ENCODE data around the gene CRKL.
"Not testable (repeated sequence)": the region's sequence is repeated elsewhere in the genome, so short reads cannot be mapped to it uniquely, and the experiment has no call there.

The CRKL gene

GRCh38 chr22:20933910-20934309 lies 16.7 kb downstream of the CRKL start:
- Histone ChIP-seq H4K20me1 (ENCODE audit: insufficient read depth, low read length) (peaks cover 91% of the 10 kb centered on the region), H3K79me2 (ENCODE audit: low read length) (peaks cover 100% of the 10 kb centered on the region), H3K27me3 (ENCODE audit: low read depth, low read length) (no peaks in the 10 kb centered on the region), H2AFZ (ENCODE audit: low read depth, low read length) (no peak overlapping the region), H3K9ac (ENCODE audit: low read length) (no peak overlapping the region), H3K4me1 (ENCODE audit: low read length) (peaks cover 15% of the 10 kb centered on the region), H3K36me3 (replicated peaks; ENCODE audit: low read depth, low read length) (peaks cover 38% of the 10 kb centered on the region), H3K4me2 (ENCODE audit: low read length) (no peak overlapping the region), H3K4me3 (ENCODE audit: low read length) (no peak overlapping the region), H3K9me3 (ENCODE audit: insufficient read depth, low read length) (no peaks in the 10 kb centered on the region), H3K27ac (ENCODE audit: low read length) (no peak overlapping the region)
- TF ChIP-seq CTCF (IDR thresholded peaks at IDR 0.05; ENCODE audit: low read depth, low read length) (no peak), EZH2phosphoT487 (IDR thresholded peaks at IDR 0.05; ENCODE audit: low read depth) (no peak)

- not testable (repeated sequence) for H3K4me2 ChIP-seq (ENCODE audit: low read length); H3K4me3 ChIP-seq (ENCODE audit: low read length); H3K9ac ChIP-seq (ENCODE audit: low read length); H3K27ac ChIP-seq (ENCODE audit: low read length); H2AFZ ChIP-seq (ENCODE audit: low read depth, low read length); H3K9me3 ChIP-seq (ENCODE audit: insufficient read depth, low read length); H3K27me3 ChIP-seq (ENCODE audit: low read depth, low read length)
- Histone ChIP-seq H3K36me3 (replicated peaks; ENCODE audit: low read depth, low read length) (peaks cover 33% of the 10 kb centered on the region), H4K20me1 (ENCODE audit: insufficient read depth, low read length) (peaks cover 94% of the 10 kb centered on the region), H3K4me1 (ENCODE audit: low read length) (peaks cover 15% of the 10 kb centered on the region), H3K79me2 (ENCODE audit: low read length) (peaks cover 100% of the 10 kb centered on the region)
Observed at GRCh38 chr22:20935049-20935448, 17.8 kb downstream of the CRKL start.

- Histone ChIP-seq H3K36me3 (replicated peaks; ENCODE audit: low read depth, low read length) (peaks cover 34% of the 10 kb centered on the region), H4K20me1 (ENCODE audit: insufficient read depth, low read length) (peaks cover 95% of the 10 kb centered on the region), H3K79me2 (ENCODE audit: low read length) (peaks cover 100% of the 10 kb centered on the region), H3K4me1 (ENCODE audit: low read length) (peaks cover 15% of the 10 kb centered on the region)
- H2AFZ ChIP-seq (ENCODE audit: low read depth, low read length); H3K27me3 ChIP-seq (ENCODE audit: low read depth, low read length); H3K4me3 ChIP-seq (ENCODE audit: low read length); H3K9ac ChIP-seq (ENCODE audit: low read length); H3K9me3 ChIP-seq (ENCODE audit: insufficient read depth, low read length); H3K27ac ChIP-seq (ENCODE audit: low read length); H3K4me2 ChIP-seq (ENCODE audit: low read length): not testable (repeated sequence)
Observed at GRCh38 chr22:20935780-20936539, 18.8 kb downstream of the CRKL start.

GRCh38 chr22:20937031-20937793 lies 20.0 kb downstream of the CRKL start:
- Histone ChIP-seq H3K4me3 (ENCODE audit: low read length) (no peak overlapping the region), H3K27ac (ENCODE audit: low read length) (no peak overlapping the region), H3K27me3 (ENCODE audit: low read depth, low read length) (no peaks in the 10 kb centered on the region), H3K36me3 (replicated peaks; ENCODE audit: low read depth, low read length) (peaks cover 41% of the 10 kb centered on the region), H4K20me1 (ENCODE audit: insufficient read depth, low read length) (peaks cover 95% of the 10 kb centered on the region), H3K79me2 (ENCODE audit: low read length) (peaks cover 100% of the 10 kb centered on the region), H3K4me1 (ENCODE audit: low read length) (peaks cover 24% of the 10 kb centered on the region), H3K9ac (ENCODE audit: low read length) (no peak overlapping the region), H3K9me3 (ENCODE audit: insufficient read depth, low read length) (no peaks in the 10 kb centered on the region), H2AFZ (ENCODE audit: low read depth, low read length) (no peak overlapping the region), H3K4me2 (ENCODE audit: low read length) (peak overlapping the region; percentile 10; the same call in 1 of the 2 replicates)
- TF ChIP-seq CTCF (IDR thresholded peaks at IDR 0.05; ENCODE audit: low read depth, low read length) (no peak), EZH2phosphoT487 (IDR thresholded peaks at IDR 0.05; ENCODE audit: low read depth) (no peak)
